SH-SY5Y (cell line): Measurements from ENCODE around the gene LRMDA.

Experiments used
- GATA2 ChIP-seq: IDR thresholded peaks from 2 replicates; pipeline ENCODE4 v1.6.1; 2011; ENCODE audit warnings: mild to moderate bottlenecking, low read depth, low read length
- GATA3 ChIP-seq: IDR thresholded peaks from 2 replicates; pipeline ENCODE4 v1.6.1; 2011; ENCODE audit warnings: low read depth, mild to moderate bottlenecking, low read length, moderate library complexity

GRCh38 chr10:76347832-76348231, 916.4 kb downstream of the LRMDA start:
- TF ChIP-seq GATA3 (no peak), GATA2 (no peak)
